BJ (cell line): ENCODE measurements around the gene LDLRAD4. TPM values are rescaled to one million over a fixed set of nuclear protein-coding genes. Genes with fewer than 3 reads are reported as not detected.

Source experiments
- CTCF ChIA-PET: fragments of 350-600 bp; formaldehyde crosslinking; extraction: SDS; loops from one replicate; lab custom pipeline; 2021; ENCODE audit warnings: antibody characterized with exemption, inconsistent platforms; lab: Yijun Ruan, JAX
- POLR2A ChIA-PET: fragments of 300-600 bp; sonication (Branson Sonifier 250); formaldehyde crosslinking; extraction: SDS; loops from one replicate; lab custom pipeline; 2021; ENCODE audit warnings: antibody characterized with exemption; lab: Charles Lee
- DNase-seq: peaks from one replicate; pipeline ENCODE4 v3.0.0-alpha.2; 2011; ENCODE audit warnings: low read depth
- H3K27me3 ChIP-seq: 2 replicates; pipeline ENCODE4 v1.6.0; 2011; ENCODE audit warnings: low read length; ENCODE audit not compliant: control insufficient read depth, insufficient read depth
- H3K36me3 ChIP-seq: 2 replicates; pipeline ENCODE4 v1.5.1; 2011; ENCODE audit warnings: low read length; ENCODE audit not compliant: control insufficient read depth, insufficient read depth
- H3K4me3 ChIP-seq: 2 replicates; pipeline ENCODE4 v1.5.1; 2011; ENCODE audit warnings: low read depth, mild to moderate bottlenecking, control low read depth, low read length
- polyA plus RNA-seq: library from polyadenylated mRNA; depleted of rRNA; stranded (reverse); fragments of >200 nt; gene quantifications from 2 replicates; pipeline ENCODE4 v1.2.3, GENCODE V29; 2011
- TF ChIP-seq, protein P1 (sequence below): IDR thresholded peaks from 2 replicates; pipeline ENCODE4 v1.5.1; 2011; ENCODE audit warnings: low read depth, mild to moderate bottlenecking, control low read depth, inconsistent platforms, low read length, moderate library complexity; ENCODE audit not compliant: insufficient read depth

The LDLRAD4 gene
- polyA plus RNA-seq, 1 experiment, result not detected

DNA sequence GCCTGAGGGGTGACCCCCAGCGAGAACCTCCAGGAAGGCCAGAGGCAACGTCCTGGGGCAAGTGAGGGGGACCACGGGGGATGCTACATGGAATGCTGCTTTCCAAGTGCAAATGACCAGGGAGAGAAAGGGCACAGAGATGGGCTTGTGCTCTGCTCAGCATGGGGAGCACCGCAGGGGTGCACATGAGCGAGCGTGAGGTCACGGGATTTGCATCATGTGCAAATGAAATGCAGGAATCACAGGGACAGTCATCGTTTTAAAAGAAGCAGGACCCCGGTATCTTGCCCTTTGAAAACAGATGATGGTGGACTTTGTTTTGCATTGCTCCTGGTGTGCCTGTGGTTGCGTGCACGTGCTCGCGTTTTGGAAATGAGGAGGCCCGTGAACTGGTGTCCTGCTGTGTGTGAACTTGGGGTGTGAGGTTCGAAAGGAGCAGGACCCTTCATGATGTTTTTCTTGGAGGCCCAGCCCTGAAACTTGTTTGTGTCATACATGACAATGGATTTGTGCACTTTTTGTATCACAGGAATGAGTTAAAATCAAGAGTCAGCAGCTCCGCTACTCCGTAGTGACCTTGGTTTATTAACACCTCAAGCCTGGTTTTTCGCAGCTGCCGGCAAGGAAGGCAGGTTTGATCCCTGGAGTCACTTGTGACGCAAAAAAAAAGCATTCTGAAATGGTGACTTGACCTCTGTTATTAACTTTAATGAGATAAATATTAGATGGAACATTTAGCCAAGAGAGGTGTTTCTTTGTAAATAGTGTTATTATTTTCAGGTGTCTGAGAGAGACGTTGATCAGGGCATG is 234.5 kb downstream of the LDLRAD4 start:
- POLR2A ChIA-PET, result no interaction called here
- no peak for DNase-seq

DNA sequence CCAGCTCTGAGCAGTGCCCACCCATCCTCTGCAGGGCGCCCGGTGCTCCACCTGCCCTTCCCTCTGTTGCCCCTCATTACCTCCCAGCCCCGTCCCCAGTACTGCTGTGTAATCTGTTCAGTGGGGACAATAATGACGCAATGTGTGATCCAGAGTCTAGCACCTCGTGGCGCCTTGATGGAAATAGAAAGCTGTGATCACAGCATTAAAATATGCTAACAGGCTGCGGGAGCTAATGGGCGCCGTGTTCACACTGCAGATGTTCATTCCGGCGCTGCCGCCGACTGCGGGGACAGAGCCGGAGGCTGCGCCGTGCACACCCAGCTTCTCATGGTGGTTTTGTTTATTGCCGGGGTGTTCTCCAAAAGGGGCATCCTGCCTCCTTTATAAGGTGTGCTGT is 235.2 kb downstream of the LDLRAD4 start:
- POLR2A ChIA-PET, result no interaction called here
- DNase-seq, result no peak
- Histone ChIP-seq H3K4me3 (no peak overlapping the region), H3K36me3 (no peaks in the 10 kb centered on the region), H3K27me3 (peaks cover 4% of the 10 kb centered on the region)
- TF ChIP-seq, protein P1, sequence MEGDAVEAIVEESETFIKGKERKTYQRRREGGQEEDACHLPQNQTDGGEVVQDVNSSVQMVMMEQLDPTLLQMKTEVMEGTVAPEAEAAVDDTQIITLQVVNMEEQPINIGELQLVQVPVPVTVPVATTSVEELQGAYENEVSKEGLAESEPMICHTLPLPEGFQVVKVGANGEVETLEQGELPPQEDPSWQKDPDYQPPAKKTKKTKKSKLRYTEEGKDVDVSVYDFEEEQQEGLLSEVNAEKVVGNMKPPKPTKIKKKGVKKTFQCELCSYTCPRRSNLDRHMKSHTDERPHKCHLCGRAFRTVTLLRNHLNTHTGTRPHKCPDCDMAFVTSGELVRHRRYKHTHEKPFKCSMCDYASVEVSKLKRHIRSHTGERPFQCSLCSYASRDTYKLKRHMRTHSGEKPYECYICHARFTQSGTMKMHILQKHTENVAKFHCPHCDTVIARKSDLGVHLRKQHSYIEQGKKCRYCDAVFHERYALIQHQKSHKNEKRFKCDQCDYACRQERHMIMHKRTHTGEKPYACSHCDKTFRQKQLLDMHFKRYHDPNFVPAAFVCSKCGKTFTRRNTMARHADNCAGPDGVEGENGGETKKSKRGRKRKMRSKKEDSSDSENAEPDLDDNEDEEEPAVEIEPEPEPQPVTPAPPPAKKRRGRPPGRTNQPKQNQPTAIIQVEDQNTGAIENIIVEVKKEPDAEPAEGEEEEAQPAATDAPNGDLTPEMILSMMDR, result no peak
- CTCF ChIA-PET, result interaction anchor here (0.7 kb wide), 1 partner anchor 109 kb away, joined by 3 read pairs; no protein-coding TSS in a partner anchor

More for the DNA sequence above, 234.5 kb downstream of the LDLRAD4 start:
- CTCF ChIA-PET, result interaction anchor here (0.7 kb wide), 1 partner anchor 110 kb away, joined by 3 read pairs; no protein-coding TSS in a partner anchor
- TF ChIP-seq, protein P1, result no peak
- no peaks in the 10 kb centered on the region for H3K36me3 ChIP-seq
- H3K27me3 ChIP-seq, result peaks cover 4% of the 10 kb centered on the region
- no peak overlapping the region for H3K4me3 ChIP-seq

DNA sequence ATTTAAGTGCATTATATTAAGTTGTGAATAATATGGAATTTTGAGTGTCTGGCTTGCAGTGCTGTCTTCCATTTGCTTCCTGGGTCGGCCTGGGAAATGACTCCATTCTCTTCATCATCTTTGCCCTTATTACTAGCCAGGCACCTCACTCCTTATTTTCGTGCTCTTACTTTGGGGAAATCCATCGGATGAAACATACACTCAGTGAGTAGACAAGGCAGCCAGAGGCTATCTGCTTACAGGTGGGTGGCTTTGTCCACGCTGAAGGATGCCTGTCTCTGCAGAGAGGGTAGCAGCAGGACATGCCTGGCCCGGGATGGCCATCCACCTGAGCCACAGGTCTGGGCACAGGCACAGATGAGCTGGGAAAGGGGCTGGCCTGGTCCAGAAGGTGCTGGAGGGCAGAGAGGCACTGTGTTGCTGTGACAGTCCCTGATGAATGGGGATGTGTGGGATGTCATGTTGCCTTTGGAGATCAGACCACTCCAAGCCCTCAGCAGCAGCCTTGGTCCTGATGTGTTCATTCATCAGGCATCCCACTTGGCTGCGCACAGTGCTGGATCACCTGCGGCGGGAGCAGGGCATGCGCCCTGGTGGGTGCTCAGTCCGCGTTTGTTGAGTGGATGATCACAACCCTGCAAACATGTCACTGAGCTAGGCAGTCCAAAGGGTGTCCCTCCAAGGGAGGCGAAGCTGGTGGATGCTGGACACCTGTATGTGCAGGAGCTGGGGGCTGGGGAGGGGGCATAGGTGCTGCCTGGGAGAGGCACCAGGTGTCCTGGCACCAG is 236.0 kb downstream of the LDLRAD4 start:
- DNase-seq, result no peak
- Histone ChIP-seq H3K4me3 (no peak overlapping the region), H3K27me3 (peaks cover 4% of the 10 kb centered on the region), H3K36me3 (no peaks in the 10 kb centered on the region)
- ChIA-PET CTCF (no interaction called here), POLR2A (no interaction called here)
- TF ChIP-seq, protein P1, result no peak

DNA sequence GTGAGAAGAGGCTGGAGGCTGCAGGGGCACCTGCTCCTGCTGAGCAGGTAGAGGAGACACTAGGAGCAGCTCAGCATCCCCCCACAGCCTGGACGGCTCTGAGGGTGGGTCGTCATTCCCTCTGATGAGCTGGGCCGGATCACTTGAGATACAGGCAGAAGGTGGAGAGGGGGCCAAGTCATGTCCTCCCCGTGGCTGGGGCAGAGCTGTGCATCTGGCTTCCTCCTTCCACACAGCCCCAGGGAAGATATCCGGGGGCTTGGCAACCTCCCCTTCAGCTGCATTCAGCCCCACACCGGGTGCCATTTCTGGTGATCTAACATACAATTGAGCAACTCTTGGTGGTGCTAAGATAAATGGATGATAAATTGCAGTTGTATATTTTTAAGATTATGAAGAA is 236.9 kb downstream of the LDLRAD4 start:
- POLR2A ChIA-PET, result no interaction called here

More for the DNA sequence above, 236.9 kb downstream of the LDLRAD4 start:
- CTCF ChIA-PET, result no interaction called here
- TF ChIP-seq, protein P1, result no peak
- no peak overlapping the region for H3K4me3 ChIP-seq
- peaks cover 4% of the 10 kb centered on the region for H3K27me3 ChIP-seq
- no peak for DNase-seq
- no peaks in the 10 kb centered on the region for H3K36me3 ChIP-seq
